ENCODE data around the gene UROC1. TPM values are rescaled to one million over a fixed set of nuclear protein-coding genes. Genes with fewer than 3 reads are reported as not detected.

Gene UROC1
- total and polyA plus RNA-seq, 2 of the 4 experiments (the other 2 are of a cell fraction), result not detected

DNA sequence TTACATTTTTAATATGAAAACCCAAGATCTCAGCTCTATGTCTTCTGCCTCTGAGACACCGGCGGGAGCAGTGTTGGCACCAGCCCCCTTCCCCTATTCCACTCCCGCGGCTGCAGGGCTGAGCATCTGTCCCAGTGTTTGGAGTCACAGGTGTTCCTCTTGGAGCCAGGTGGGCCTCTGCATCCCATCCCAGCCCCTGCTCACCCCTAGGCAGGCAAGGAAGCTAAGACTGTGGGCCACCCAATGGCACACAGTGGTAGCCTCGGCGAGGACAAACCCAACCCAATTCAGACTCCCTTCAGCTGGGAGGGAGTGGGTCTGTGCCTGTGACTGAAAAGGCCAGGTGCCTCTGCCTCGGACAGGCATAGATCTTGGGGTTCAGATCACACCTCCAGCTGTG lies 9.4 kb upstream of the UROC1 start:
- H3K9ac ChIP-seq (ENCODE audit: low read depth, low read length), result no peak overlapping the region
- H3K36me3 ChIP-seq (ENCODE audit: control insufficient read depth, insufficient read depth, low read length), result no peaks in the 10 kb centered on the region
- H4K5ac ChIP-seq (ENCODE audit: low read depth, low read length), result no peak overlapping the region
- no peak overlapping the region for H3K18ac ChIP-seq (ENCODE audit: low read depth, low read length)
- H3K4ac ChIP-seq (ENCODE audit: low read depth, low read length), result no peak overlapping the region
- WGBS, 2 experiments (ENCODE audit: extremely low coverage in 2 of 2, insufficient read length in 1 of 2), result 65% methylated on average over 4 of the region's 7 CpGs; no CpG with 5 or more reads in 1 of the 2 experiments
- H3K4me1 ChIP-seq (ENCODE audit: control insufficient read depth, insufficient read depth, low read length), result no peaks in the 10 kb centered on the region; the same call in 1 of the 2 replicates
- H4K20me1 ChIP-seq (ENCODE audit: insufficient read depth, low read length), result no peaks in the 10 kb centered on the region
- no peak overlapping the region for H2BK15ac ChIP-seq (ENCODE audit: low read depth, low read length)
- H2AK5ac ChIP-seq (ENCODE audit: low read depth, low read length), result no peak overlapping the region
- in situ Hi-C loops (cut with MboI; ENCODE audit: low sequenced_read_pairs) (loop anchor here (10.0 kb wide), 1 partner anchor 928 kb away; no protein-coding TSS in a partner anchor), dilution Hi-C loops (cut with HindIII; ENCODE audit: low sequenced_read_pairs, unreplicated experiment) (no loop called here), intact Hi-C loops (cut with micrococcal nuclease) (no loop called here)
- H3K27me3 ChIP-seq (ENCODE audit: control insufficient read depth, insufficient read depth, low read length), result peaks cover 45% of the 10 kb centered on the region
- no peak overlapping the region for H3K56ac ChIP-seq (ENCODE audit: extremely low read depth, insufficient read depth, low read length)
- no peak overlapping the region for H3K23ac ChIP-seq (ENCODE audit: low read depth, low read length)
- no peak overlapping the region for H2BK20ac ChIP-seq (ENCODE audit: low read depth, low read length)
- ChIA-PET POLR2A (ENCODE audit: unreplicated experiment) (no interaction called here), CTCF (no interaction called here)
- H2BK5ac ChIP-seq (ENCODE audit: low read depth, low read length, poor library complexity, severe bottlenecking), result no peak overlapping the region
- ATAC-seq (ENCODE audit: low read depth) (no peak), DNase-seq (no peak)
- H2AK9ac ChIP-seq (replicated peaks; ENCODE audit: low read depth, low read length, poor library complexity), result no peak overlapping the region
- no peak overlapping the region for H4K91ac ChIP-seq (ENCODE audit: insufficient read depth, low read depth, low read length)
- H3K79me1 ChIP-seq (ENCODE audit: low read depth in 1 of 2, low read length in 2 of 2), result no peaks in the 10 kb centered on the region
- no peak overlapping the region for H4K8ac ChIP-seq (ENCODE audit: low read depth in 2 of 2, low read length in 2 of 2)
- no peak overlapping the region for H3K4me2 ChIP-seq (ENCODE audit: low read depth, low read length)
- no TSS peak for BruUV-seq (replicated peaks)
- H3K4me3 ChIP-seq (ENCODE audit: insufficient read depth, low read depth, low read length), result no peak overlapping the region
- no peak overlapping the region for H2AFZ ChIP-seq (replicated peaks; ENCODE audit: low read length, poor library complexity)
- TF ChIP-seq FOS (IDR thresholded peaks at IDR 0.05; ENCODE audit: low read depth, low read length) (no peak), RAD21 (IDR thresholded peaks at IDR 0.05; ENCODE audit: low read length) (no peak), RFX5 (IDR thresholded peaks at IDR 0.05; ENCODE audit: low read depth, low read length) (no peak), CHD1 (IDR thresholded peaks at IDR 0.05; ENCODE audit: low read depth, low read length) (no peak), MXI1 (IDR thresholded peaks at IDR 0.05; ENCODE audit: borderline replicate concordance, low read depth, low read length) (no peak), RCOR1 (IDR thresholded peaks at IDR 0.05; ENCODE audit: insufficient replicate concordance, low read length) (no peak), MAFK (IDR thresholded peaks at IDR 0.05; ENCODE audit: low read depth, low read length) (no peak), CEBPB (IDR thresholded peaks at IDR 0.05; ENCODE audit: low read depth, low read length) (no peak), BHLHE40 (IDR thresholded peaks at IDR 0.05; ENCODE audit: low read depth, low read length) (no peak), NFE2L2 (IDR thresholded peaks at IDR 0.05; ENCODE audit: low read depth, low read length) (no peak), SMC3 (IDR thresholded peaks at IDR 0.05; ENCODE audit: low read depth, low read length) (no peak), POLR2A (IDR thresholded peaks at IDR 0.05; ENCODE audit: low read depth, low read length) (no peak), MAZ (IDR thresholded peaks at IDR 0.05; ENCODE audit: borderline replicate concordance, low read depth, low read length) (no peak)
- TF ChIP-seq, protein P1, sequence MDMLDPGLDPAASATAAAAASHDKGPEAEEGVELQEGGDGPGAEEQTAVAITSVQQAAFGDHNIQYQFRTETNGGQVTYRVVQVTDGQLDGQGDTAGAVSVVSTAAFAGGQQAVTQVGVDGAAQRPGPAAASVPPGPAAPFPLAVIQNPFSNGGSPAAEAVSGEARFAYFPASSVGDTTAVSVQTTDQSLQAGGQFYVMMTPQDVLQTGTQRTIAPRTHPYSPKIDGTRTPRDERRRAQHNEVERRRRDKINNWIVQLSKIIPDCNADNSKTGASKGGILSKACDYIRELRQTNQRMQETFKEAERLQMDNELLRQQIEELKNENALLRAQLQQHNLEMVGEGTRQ (IDR thresholded peaks at IDR 0.05; ENCODE audit: low read depth, low read length), result no peak
- TF ChIP-seq, protein P2, sequence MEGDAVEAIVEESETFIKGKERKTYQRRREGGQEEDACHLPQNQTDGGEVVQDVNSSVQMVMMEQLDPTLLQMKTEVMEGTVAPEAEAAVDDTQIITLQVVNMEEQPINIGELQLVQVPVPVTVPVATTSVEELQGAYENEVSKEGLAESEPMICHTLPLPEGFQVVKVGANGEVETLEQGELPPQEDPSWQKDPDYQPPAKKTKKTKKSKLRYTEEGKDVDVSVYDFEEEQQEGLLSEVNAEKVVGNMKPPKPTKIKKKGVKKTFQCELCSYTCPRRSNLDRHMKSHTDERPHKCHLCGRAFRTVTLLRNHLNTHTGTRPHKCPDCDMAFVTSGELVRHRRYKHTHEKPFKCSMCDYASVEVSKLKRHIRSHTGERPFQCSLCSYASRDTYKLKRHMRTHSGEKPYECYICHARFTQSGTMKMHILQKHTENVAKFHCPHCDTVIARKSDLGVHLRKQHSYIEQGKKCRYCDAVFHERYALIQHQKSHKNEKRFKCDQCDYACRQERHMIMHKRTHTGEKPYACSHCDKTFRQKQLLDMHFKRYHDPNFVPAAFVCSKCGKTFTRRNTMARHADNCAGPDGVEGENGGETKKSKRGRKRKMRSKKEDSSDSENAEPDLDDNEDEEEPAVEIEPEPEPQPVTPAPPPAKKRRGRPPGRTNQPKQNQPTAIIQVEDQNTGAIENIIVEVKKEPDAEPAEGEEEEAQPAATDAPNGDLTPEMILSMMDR (conservative IDR thresholded peaks at IDR 0.05; ENCODE audit: low read depth, low read length), result no peak
- TF ChIP-seq, protein P3, sequence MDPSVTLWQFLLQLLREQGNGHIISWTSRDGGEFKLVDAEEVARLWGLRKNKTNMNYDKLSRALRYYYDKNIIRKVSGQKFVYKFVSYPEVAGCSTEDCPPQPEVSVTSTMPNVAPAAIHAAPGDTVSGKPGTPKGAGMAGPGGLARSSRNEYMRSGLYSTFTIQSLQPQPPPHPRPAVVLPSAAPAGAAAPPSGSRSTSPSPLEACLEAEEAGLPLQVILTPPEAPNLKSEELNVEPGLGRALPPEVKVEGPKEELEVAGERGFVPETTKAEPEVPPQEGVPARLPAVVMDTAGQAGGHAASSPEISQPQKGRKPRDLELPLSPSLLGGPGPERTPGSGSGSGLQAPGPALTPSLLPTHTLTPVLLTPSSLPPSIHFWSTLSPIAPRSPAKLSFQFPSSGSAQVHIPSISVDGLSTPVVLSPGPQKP (IDR thresholded peaks at IDR 0.05; ENCODE audit: borderline replicate concordance, low read depth, low read length), result no peak
- H3K9me3 ChIP-seq (ENCODE audit: control insufficient read depth, insufficient read depth, low read length), result no peaks in the 10 kb centered on the region
- no peaks in the 10 kb centered on the region; the same call in 1 of the 2 replicates for H3K9me1 ChIP-seq (ENCODE audit: insufficient read depth, low read length)
- no peak overlapping the region for H3K14ac ChIP-seq (replicated peaks; ENCODE audit: low read depth, low read length)
- no peak overlapping the region for H3K27ac ChIP-seq (ENCODE audit: insufficient read depth, low read length)
- no peak overlapping the region for H2BK120ac ChIP-seq (ENCODE audit: low read depth, low read length)
